GM23338 (cell line): ENCODE results near the gene L1CAM. TPM values are rescaled to one million over a fixed set of nuclear protein-coding genes. Genes with fewer than 3 reads are reported as not detected.

Source experiments
- ATAC-seq: fragments of 200-7000 bp; cut with Tn5 transposase; 3 replicates; pipeline ENCODE4 v1.9.1; 2020
- DNase-seq: peaks from one replicate; pipeline ENCODE4 v3.0.0-alpha.2; 2015; ENCODE audit warnings: low spot score
- H2AFZ ChIP-seq: fragments of 200-600 bp; sonication (generic); 2 replicates; pipeline ENCODE4 v1.8.0; 2016; ENCODE audit warnings: antibody characterized with exemption, mild to moderate bottlenecking, moderate library complexity
- H3F3A ChIP-seq: fragments of 200-600 bp; sonication (generic); replicated peaks from 2 replicates; pipeline ENCODE4 v1.8.0; 2017; ENCODE audit warnings: antibody characterized with exemption, mixed run types, low read depth
- H3K27ac ChIP-seq: fragments of 200-600 bp; sonication (generic); 2 replicates; pipeline ENCODE4 v1.6.1; 2016; ENCODE audit warnings: low read depth
- H3K27me3 ChIP-seq: fragments of 200-600 bp; sonication (generic); 2 replicates; pipeline ENCODE4 v1.8.0; 2016; ENCODE audit warnings: mild to moderate bottlenecking, mixed run types, moderate library complexity; ENCODE audit not compliant: insufficient read depth
- H3K36me3 ChIP-seq: fragments of 200-600 bp; sonication (generic); 2 replicates; pipeline ENCODE4 v1.8.0; 2016; ENCODE audit warnings: mild to moderate bottlenecking; ENCODE audit not compliant: insufficient read depth
- H3K4me1 ChIP-seq: fragments of 200-600 bp; sonication (generic); 2 replicates; pipeline ENCODE4 v1.8.0; 2016; ENCODE audit warnings: mild to moderate bottlenecking, moderate library complexity; ENCODE audit not compliant: insufficient read depth
- H3K4me2 ChIP-seq: fragments of 200-600 bp; sonication (generic); 2 replicates; pipeline ENCODE4 v1.7.1; 2017; ENCODE audit warnings: mixed run types
- H3K4me3 ChIP-seq: fragments of 200-600 bp; sonication (generic); 2 replicates; pipeline ENCODE4 v1.6.1; 2016; ENCODE audit warnings: mixed run types
- H3K79me2 ChIP-seq: fragments of 200-600 bp; sonication (generic); replicated peaks from 2 replicates; pipeline ENCODE4 v1.8.0; 2017; ENCODE audit warnings: mild to moderate bottlenecking; ENCODE audit not compliant: insufficient read depth
- H3K9me2 ChIP-seq: fragments of 200-600 bp; sonication (generic); 2 replicates; pipeline ENCODE4 v1.8.0; 2017; ENCODE audit not compliant: insufficient read depth
- H4K20me1 ChIP-seq: fragments of 200-600 bp; sonication (generic); replicated peaks from 2 replicates; pipeline ENCODE4 v1.8.0; 2017; ENCODE audit warnings: mild to moderate bottlenecking; ENCODE audit not compliant: insufficient read depth
- H3K27ac Mint-ChIP-seq: 2 replicates; pipeline ENCODE4 v1.8.0; 2020; ENCODE audit warnings: inconsistent platforms, mild to moderate bottlenecking, moderate library complexity, mixed read lengths
- H3K27me3 Mint-ChIP-seq: 3 replicates; pipeline ENCODE4 v1.8.0; 2022; ENCODE audit warnings: low read depth, mild to moderate bottlenecking, moderate library complexity, mixed read lengths, inconsistent platforms; ENCODE audit not compliant: insufficient read depth, poor library complexity
- H3K36me3 Mint-ChIP-seq: 3 replicates; pipeline ENCODE4 v1.8.0; 2021; ENCODE audit warnings: low read depth, mild to moderate bottlenecking, inconsistent platforms, moderate library complexity, mixed read lengths
- H3K4me1 Mint-ChIP-seq: 3 replicates; pipeline ENCODE4 v1.8.0; 2020; ENCODE audit warnings: mild to moderate bottlenecking, inconsistent platforms, mixed read lengths
- H3K4me3 Mint-ChIP-seq: 3 replicates; pipeline ENCODE4 v1.8.0; 2021; ENCODE audit warnings: moderate library complexity, mild to moderate bottlenecking, inconsistent platforms, mixed read lengths
- H3K9me3 Mint-ChIP-seq: 3 replicates; pipeline ENCODE4 v1.8.0; 2020; ENCODE audit warnings: moderate library complexity, mild to moderate bottlenecking, inconsistent platforms, mixed read lengths
- CTCF ChIP-seq, 2 experiments: fragments of 200-600 bp in 1 of 2; sonication (generic) in 1 of 2; conservative IDR thresholded peaks; 2 replicates each; pipeline versions ENCODE4 v1.5.1 to v1.6.1; 2016 to 2017; ENCODE audit warnings: antibody characterized with exemption in 2 of 2, low read depth in 2 of 2, mild to moderate bottlenecking in 2 of 2, moderate library complexity in 1 of 2
- ETS1 ChIP-seq: IDR thresholded peaks from 2 replicates; pipeline ENCODE4 v1.6.1; 2016; ENCODE audit warnings: antibody characterized with exemption
- EZH2 ChIP-seq: fragments of 200-600 bp; sonication (generic); IDR thresholded peaks from one replicate; pipeline ENCODE4 v1.8.0; 2017; ENCODE audit warnings: antibody characterized with exemption, mild to moderate bottlenecking, low read depth; ENCODE audit not compliant: unreplicated experiment
- JUNB ChIP-seq: IDR thresholded peaks from one replicate; pipeline ENCODE4 v1.6.1; 2016; ENCODE audit warnings: antibody characterized with exemption; ENCODE audit not compliant: unreplicated experiment
- NANOG ChIP-seq: IDR thresholded peaks from 2 replicates; pipeline ENCODE4 v1.6.1; 2016; ENCODE audit warnings: antibody characterized with exemption, borderline replicate concordance
- REST ChIP-seq: IDR thresholded peaks from one replicate; pipeline ENCODE4 v1.6.1; 2018; ENCODE audit warnings: antibody characterized with exemption; ENCODE audit not compliant: unreplicated experiment
- STAT1 ChIP-seq: IDR thresholded peaks from one replicate; pipeline ENCODE4 v1.6.1; 2016; ENCODE audit warnings: antibody characterized with exemption; ENCODE audit not compliant: unreplicated experiment
- ZNF114 ChIP-seq: fragments of 250-450 bp; sonication (Bioruptor Pico); IDR thresholded peaks from 2 replicates; pipeline ENCODE4 v1.5.0; 2020; ENCODE audit warnings: mild to moderate bottlenecking, moderate library complexity
- ZNF331 ChIP-seq: fragments of 250-450 bp; sonication (Bioruptor Pico); IDR thresholded peaks from 2 replicates; pipeline ENCODE4 v1.5.0; 2020; ENCODE audit warnings: low read depth, mild to moderate bottlenecking, moderate library complexity
- polyA plus RNA-seq: library from polyadenylated mRNA; unstranded; fragments of >200 nt; fragmentation: Nextera tagmentation; extraction: Ambion mirVana; gene quantifications from 2 replicates; pipeline ENCODE4 v1.2.1, GENCODE V29; 2016
- total RNA-seq: library from RNA; depleted of rRNA; stranded (reverse); fragments of >200 nt; shearing (Covaris generic); gene quantifications from 2 replicates; pipeline ENCODE4 v1.2.3, GENCODE V29; 2014

Gene L1CAM
- total and polyA plus RNA-seq, 2 experiments from 2014 or later: 7.4 to 29.2 TPM

- no peak for TF ChIP-seq NANOG
- H3K36me3 ChIP-seq: no peaks in the 10 kb centered on the region
- H3F3A ChIP-seq: no peaks in the 10 kb centered on the region
- H2AFZ ChIP-seq: no peak overlapping the region
- H3K36me3 Mint-ChIP-seq: peaks cover 17% of the 10 kb centered on the region
- no peaks in the 10 kb centered on the region for H3K79me2 ChIP-seq
- no peak for DNase-seq
- H4K20me1 ChIP-seq: no peaks in the 10 kb centered on the region
- H3K4me3 Mint-ChIP-seq: no peak overlapping the region
- no peak overlapping the region for H3K27ac Mint-ChIP-seq
- no peak overlapping the region for H3K4me3 ChIP-seq
- ATAC-seq: peak; percentile 71
- no peaks in the 10 kb centered on the region for H3K27me3 ChIP-seq
- no peaks in the 10 kb centered on the region for H3K9me2 ChIP-seq
- no peak overlapping the region for H3K4me2 ChIP-seq
- no peaks in the 10 kb centered on the region; the same call in 1 of the 2 replicates for H3K4me1 ChIP-seq
- H3K9me3 Mint-ChIP-seq: no peaks in the 10 kb centered on the region
- H3K4me1 Mint-ChIP-seq: peaks cover 18% of the 10 kb centered on the region
- H3K27me3 Mint-ChIP-seq: peaks cover 3% of the 10 kb centered on the region
- no peak overlapping the region for H3K27ac ChIP-seq
These were observed 22.6 kb downstream of the L1CAM start for GRCh38 chrX:153863251-153863991.

- H3K4me1 ChIP-seq: no peaks in the 10 kb centered on the region; the same call in 1 of the 2 replicates
- H3K4me2 ChIP-seq: no peak overlapping the region
- H3K4me1 Mint-ChIP-seq: peaks cover 18% of the 10 kb centered on the region
- peaks cover 17% of the 10 kb centered on the region for H3K36me3 Mint-ChIP-seq
- no peaks in the 10 kb centered on the region for H3K27me3 ChIP-seq
- no peak overlapping the region for H3K4me3 Mint-ChIP-seq
- no peaks in the 10 kb centered on the region for H3K9me3 Mint-ChIP-seq
- no peak overlapping the region for H2AFZ ChIP-seq
- H3K27me3 Mint-ChIP-seq: peaks cover 7% of the 10 kb centered on the region
- no peak overlapping the region for H3K27ac ChIP-seq
- H3K9me2 ChIP-seq: no peaks in the 10 kb centered on the region
- ATAC-seq: peak; percentile 10; the same call in 1 of the 3 replicates
- H3K4me3 ChIP-seq: no peak overlapping the region
- no peak overlapping the region for H3K27ac Mint-ChIP-seq
- H4K20me1 ChIP-seq: no peaks in the 10 kb centered on the region
- DNase-seq: no peak
- H3F3A ChIP-seq: no peaks in the 10 kb centered on the region
- H3K79me2 ChIP-seq: no peaks in the 10 kb centered on the region
- no peaks in the 10 kb centered on the region for H3K36me3 ChIP-seq
- TF ChIP-seq NANOG (no peak), ETS1 (no peak), ZNF114 (CRISPR knock-in tag) (no peak), CTCF (conservative IDR thresholded peaks at IDR 0.05; ENCODE audit: low read depth in 2 of 2) (no peak), ZNF331 (CRISPR knock-in tag) (no peak), JUNB (no peak), STAT1 (no peak), EZH2 (no peak), REST (no peak)
These were observed 23.4 kb downstream of the L1CAM start for GRCh38 chrX:153862369-153863250.
